OCI-M2 (cell line): ENCODE measurements around the gene HK1.

Experiments
- DNase-seq: peaks from one replicate; lab custom pipeline; 2025; ENCODE audit not compliant: unreplicated experiment; lab: John Stamatoyannopoulos, UW

HK1 gene

GRCh38 chr10:69400936-69401335, 122.6 kb downstream of the HK1 start:
- DNase-seq = no peak

- DNase-seq = no peak
Measured at GRCh38 chr10:69401416-69401815, 123.1 kb downstream of the HK1 start.

GRCh38 chr10:69402386-69402785, 124.1 kb downstream of the HK1 start:
- DNase-seq = no peak

GRCh38 chr10:69403066-69403465, 124.8 kb downstream of the HK1 start:
- no peak for DNase-seq

GRCh38 chr10:69403519-69403918, 125.2 kb downstream of the HK1 start:
- DNase-seq = no peak

GRCh38 chr10:69404786-69405185, 126.5 kb downstream of the HK1 start:
- no peak for DNase-seq

GRCh38 chr10:69405221-69405620, 126.9 kb downstream of the HK1 start:
- no peak for DNase-seq

- DNase-seq = no peak
Measured at GRCh38 chr10:69406302-69406811, 128.1 kb downstream of the HK1 start.

GRCh38 chr10:69406816-69407580, 128.7 kb downstream of the HK1 start:
- no peak for DNase-seq

- DNase-seq = no peak
Measured at GRCh38 chr10:69407621-69408301, 129.5 kb downstream of the HK1 start.

- DNase-seq = peak; percentile 32
Measured at GRCh38 chr10:69408318-69409175, 130.3 kb downstream of the HK1 start.

- no peak for DNase-seq
Measured at GRCh38 chr10:69409176-69409495, 130.8 kb downstream of the HK1 start.

GRCh38 chr10:69409968-69410367, 131.7 kb downstream of the HK1 start:
- DNase-seq = no peak

GRCh38 chr10:69410487-69410886, 132.2 kb downstream of the HK1 start:
- no peak for DNase-seq

GRCh38 chr10:69411476-69411875, 133.2 kb downstream of the HK1 start:
- DNase-seq = no peak

- DNase-seq = no peak
Measured at GRCh38 chr10:69412232-69412790, 134.0 kb downstream of the HK1 start.

GRCh38 chr10:69413221-69413865, 135.0 kb downstream of the HK1 start:
- no peak for DNase-seq

- DNase-seq = no peak
Measured at GRCh38 chr10:69414036-69415018, 136.0 kb downstream of the HK1 start.

GRCh38 chr10:69415049-69415448, 136.8 kb downstream of the HK1 start:
- DNase-seq = no peak

GRCh38 chr10:69415951-69416350, 137.7 kb downstream of the HK1 start:
- no peak for DNase-seq
